ENCODE data around the gene GCLM. TPM values are rescaled to one million over a fixed set of nuclear protein-coding genes. Genes with fewer than 3 reads are reported as not detected.

The GCLM gene
- total RNA-seq, 1 experiment from 2014 or later = 28.9 TPM

GRCh38 chr1:93938461-93939145, 29.4 kb upstream of the GCLM start:
- no peaks in the 10 kb centered on the region for H3K9me2 ChIP-seq (ENCODE audit: insufficient read depth)
- no peak overlapping the region for H3K4me3 ChIP-seq (replicated peaks in 1 of 2; ENCODE audit: low read depth in 1 of 2, low read length in 2 of 2)
- ChIA-PET CTCF (no interaction called here), POLR2A (no interaction called here), RAD21 (ENCODE audit: low non-redundant PET in 1 of 2, low total read pairs in 2 of 2, uncharacterized antibody in 2 of 2, unreplicated experiment in 2 of 2) (no interaction called here)
- no peaks in the 10 kb centered on the region for H3K79me2 ChIP-seq (ENCODE audit: insufficient read depth, low read length)
- no peak overlapping the region for H2AFZ ChIP-seq (ENCODE audit: low read depth, low read length, poor library complexity, severe bottlenecking)
- BruUV-seq (replicated peaks) = no TSS peak
- H3K27me3 ChIP-seq (ENCODE audit: insufficient read depth, low read length) = no peaks in the 10 kb centered on the region
- ATAC-seq (no peak), DNase-seq (ENCODE audit: low read depth, low spot score) (no peak)
- no peaks in the 10 kb centered on the region for H4K20me1 ChIP-seq (ENCODE audit: insufficient read depth)
- TF ChIP-seq FOSL1 (IDR thresholded peaks at IDR 0.05; ENCODE audit: low read depth) (no peak), CBX3 (IDR thresholded peaks at IDR 0.05; ENCODE audit: low read depth) (no peak), CEBPB (IDR thresholded peaks at IDR 0.05; ENCODE audit: low read depth) (no peak), REST (IDR thresholded peaks at IDR 0.05; ENCODE audit: low read depth) (no peak), YY1 (IDR thresholded peaks at IDR 0.05; ENCODE audit: extremely low read depth, insufficient replicate concordance, low read depth, low read length) (no peak), ATF3 (IDR thresholded peaks at IDR 0.05) (no peak), POLR2AphosphoS5 (IDR thresholded peaks at IDR 0.05; ENCODE audit: low read depth, low read length) (no peak), MAX (IDR thresholded peaks at IDR 0.05) (no peak), ZBTB33 (IDR thresholded peaks at IDR 0.05; ENCODE audit: extremely low read depth, insufficient replicate concordance, low read length) (no peak), SRF (IDR thresholded peaks at IDR 0.05; ENCODE audit: low read depth) (no peak), RAD21 (IDR thresholded peaks at IDR 0.05; ENCODE audit: low read depth) (no peak), EZH2 (IDR thresholded peaks at IDR 0.05) (no peak), POLR2A (IDR thresholded peaks at IDR 0.05; ENCODE audit: borderline replicate concordance, extremely low read depth, insufficient read depth, insufficient read length) (no peak)
- H3K9me3 ChIP-seq (ENCODE audit: control insufficient read depth in 1 of 2, insufficient read depth in 1 of 2, low read depth in 1 of 2, low read length in 2 of 2) = peaks cover 3 to 6% of the 10 kb centered on the region in 2 experiments; a peak in 2 of 4 replicates
- H3K36me3 ChIP-seq (ENCODE audit: control insufficient read depth in 1 of 2, insufficient read depth in 2 of 2, low read length in 2 of 2) = no peaks in the 10 kb centered on the region
- intact Hi-C loops (cut with micrococcal nuclease) = no loop called here
- H3K27ac ChIP-seq (ENCODE audit: low read depth, low read length) = no peak overlapping the region
- no peak overlapping the region for H3K4me2 ChIP-seq (ENCODE audit: low read length)
- H3K4me1 ChIP-seq (ENCODE audit: control insufficient read depth in 1 of 2, insufficient read depth in 2 of 2, low read length in 2 of 2) = no peaks in the 10 kb centered on the region
- H3K9ac ChIP-seq (ENCODE audit: low read length) = no peak overlapping the region

Data from HCT116 (cell line).